Hematopoietic multipotent progenitor cell treated with erythropoietin and hydrocortisone succinate and interleukin-3 and kit ligand, for 17 days (in vitro differentiated cells): ENCODE measurements around the gene PHF13.
A peak's percentile ranks its signal among the peaks of the same experiment; 100 is the strongest.

Source experiments
- DNase-seq: peaks from one replicate; pipeline ENCODE4 v3.0.0-alpha.2; 2015; ENCODE audit warnings: low spot score

The PHF13 gene

GRCh38 chr1:6613361-6614018, at the start of gene PHF13:
Gene PHF13, plus strand, starts transcription at chr1:6613731. Its CDS starts 336 bp downstream, at chr1:6614067.
- peak; percentile 99 for DNase-seq

- DNase-seq = no peak
These were observed 44.5 kb upstream of the PHF13 start for GRCh38 chr1:6569033-6569432.

- no peak for DNase-seq
These were observed 43.4 kb upstream of the PHF13 start for GRCh38 chr1:6570100-6570499.

GRCh38 chr1:6570987-6571386, 42.5 kb upstream of the PHF13 start:
- DNase-seq = no peak

GRCh38 chr1:6572653-6573383, 40.7 kb upstream of the PHF13 start:
- DNase-seq = no peak

- no peak for DNase-seq
These were observed 39.4 kb upstream of the PHF13 start for GRCh38 chr1:6574025-6574620.

- no peak for DNase-seq
These were observed 38.7 kb upstream of the PHF13 start for GRCh38 chr1:6574818-6575217.

GRCh38 chr1:6577831-6578525, 35.6 kb upstream of the PHF13 start:
- DNase-seq = no peak

GRCh38 chr1:6578624-6579373, 34.7 kb upstream of the PHF13 start:
- DNase-seq = peak; percentile 7

- peak; percentile 100 for DNase-seq
These were observed 34.0 kb upstream of the PHF13 start, which contains the start of gene ZBTB48 for GRCh38 chr1:6579374-6580118. Gene ZBTB48, plus strand, starts transcription at chr1:6579994. Its CDS starts 616 bp downstream, at chr1:6580610.

- no peak for DNase-seq
These were observed 33.4 kb upstream of the PHF13 start for GRCh38 chr1:6580119-6580592.

- DNase-seq = peak; percentile 40
These were observed 32.7 kb upstream of the PHF13 start for GRCh38 chr1:6580593-6581409.

GRCh38 chr1:6581561-6582305, 31.8 kb upstream of the PHF13 start:
- DNase-seq = peak; percentile 27

- DNase-seq = peak; percentile 25
These were observed 31.2 kb upstream of the PHF13 start for GRCh38 chr1:6582370-6582769.

- peak; percentile 10 for DNase-seq
These were observed 29.1 kb upstream of the PHF13 start for GRCh38 chr1:6584126-6585080.

GRCh38 chr1:6585081-6585722, 28.3 kb upstream of the PHF13 start:
- DNase-seq = peak; percentile 8

- no peak for DNase-seq
These were observed 27.7 kb upstream of the PHF13 start for GRCh38 chr1:6585841-6586240.

- DNase-seq = no peak
These were observed 27.1 kb upstream of the PHF13 start for GRCh38 chr1:6586404-6586816.
